LNCaP clone FGC (cell line): Measurements from ENCODE around the gene BCL7B.
A peak's percentile ranks its signal among the peaks of the same experiment; 100 is the strongest.
"Not testable (repeated sequence)": the region's sequence is repeated elsewhere in the genome, so short reads cannot be mapped to it uniquely, and the experiment has no call there.

Experiments used
- DNase-seq: peaks from one replicate; pipeline ENCODE4 v3.0.0-alpha.2; 2011; ENCODE audit warnings: low read depth
- H3K4me3 ChIP-seq: 2 replicates; pipeline ENCODE4 v1.5.1; 2011; ENCODE audit warnings: mild to moderate bottlenecking, low read depth, low read length, control low read depth
- TF ChIP-seq, protein P1 (sequence below): IDR thresholded peaks from 2 replicates; pipeline ENCODE4 v1.5.1; 2012; ENCODE audit warnings: mild to moderate bottlenecking; ENCODE audit not compliant: control insufficient read depth, insufficient read depth; ENCODE audit errors: extremely low read depth

The BCL7B gene

DNA sequence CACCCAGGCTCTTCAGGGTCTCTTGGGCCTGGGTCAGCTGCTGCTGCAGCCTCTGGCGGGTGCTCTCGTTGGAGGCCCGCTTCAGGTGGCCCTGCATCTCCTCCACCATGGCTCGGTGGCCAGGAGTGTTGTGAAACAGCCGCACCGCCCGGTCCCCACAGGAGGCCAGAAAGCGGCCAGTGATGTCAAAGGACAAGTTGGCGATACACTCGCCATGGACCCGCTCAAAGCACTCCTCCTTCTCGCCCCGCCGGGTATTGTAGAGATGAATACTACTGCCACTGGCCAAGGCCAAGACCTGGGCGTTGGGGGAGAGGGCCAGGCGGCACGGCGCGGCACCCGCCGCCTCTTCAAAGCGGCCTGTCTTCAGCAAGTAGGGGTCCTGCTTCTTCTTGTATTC is 13.0 kb upstream of the BCL7B start:
- no peak overlapping the region for H3K4me3 ChIP-seq
- no peak for DNase-seq

DNA sequence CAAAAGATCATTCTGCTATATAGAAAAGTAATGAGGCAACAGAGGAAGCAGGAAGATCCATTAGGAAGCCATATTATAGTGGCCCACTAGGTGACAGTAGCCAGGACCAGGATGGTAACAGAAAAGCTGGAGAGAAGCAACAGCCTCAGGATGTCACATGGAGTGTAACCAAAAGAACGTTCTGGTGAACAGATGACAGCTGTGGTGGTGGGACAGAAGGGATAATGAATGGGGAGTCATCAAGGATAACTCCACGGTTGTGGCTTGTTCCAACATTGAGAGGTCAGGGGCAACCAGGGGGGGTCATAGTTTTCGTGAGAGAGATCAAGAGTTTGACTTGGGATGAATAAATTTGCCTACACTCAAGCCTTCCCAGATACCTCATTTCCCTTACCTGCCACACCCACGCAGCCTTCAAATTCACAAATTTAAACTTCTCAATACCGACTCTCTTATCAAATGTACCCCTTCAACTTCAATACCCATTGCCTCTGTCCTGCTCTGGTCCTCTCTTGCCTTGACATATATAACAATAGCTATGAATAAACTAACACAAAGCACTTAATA is 11.6 kb upstream of the BCL7B start:
- no peak overlapping the region for H3K4me3 ChIP-seq
- TF ChIP-seq, protein P1, sequence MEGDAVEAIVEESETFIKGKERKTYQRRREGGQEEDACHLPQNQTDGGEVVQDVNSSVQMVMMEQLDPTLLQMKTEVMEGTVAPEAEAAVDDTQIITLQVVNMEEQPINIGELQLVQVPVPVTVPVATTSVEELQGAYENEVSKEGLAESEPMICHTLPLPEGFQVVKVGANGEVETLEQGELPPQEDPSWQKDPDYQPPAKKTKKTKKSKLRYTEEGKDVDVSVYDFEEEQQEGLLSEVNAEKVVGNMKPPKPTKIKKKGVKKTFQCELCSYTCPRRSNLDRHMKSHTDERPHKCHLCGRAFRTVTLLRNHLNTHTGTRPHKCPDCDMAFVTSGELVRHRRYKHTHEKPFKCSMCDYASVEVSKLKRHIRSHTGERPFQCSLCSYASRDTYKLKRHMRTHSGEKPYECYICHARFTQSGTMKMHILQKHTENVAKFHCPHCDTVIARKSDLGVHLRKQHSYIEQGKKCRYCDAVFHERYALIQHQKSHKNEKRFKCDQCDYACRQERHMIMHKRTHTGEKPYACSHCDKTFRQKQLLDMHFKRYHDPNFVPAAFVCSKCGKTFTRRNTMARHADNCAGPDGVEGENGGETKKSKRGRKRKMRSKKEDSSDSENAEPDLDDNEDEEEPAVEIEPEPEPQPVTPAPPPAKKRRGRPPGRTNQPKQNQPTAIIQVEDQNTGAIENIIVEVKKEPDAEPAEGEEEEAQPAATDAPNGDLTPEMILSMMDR, result no peak
- no peak for DNase-seq

More for the DNA sequence above, 13.0 kb upstream of the BCL7B start:
- TF ChIP-seq, protein P1, result no peak

DNA sequence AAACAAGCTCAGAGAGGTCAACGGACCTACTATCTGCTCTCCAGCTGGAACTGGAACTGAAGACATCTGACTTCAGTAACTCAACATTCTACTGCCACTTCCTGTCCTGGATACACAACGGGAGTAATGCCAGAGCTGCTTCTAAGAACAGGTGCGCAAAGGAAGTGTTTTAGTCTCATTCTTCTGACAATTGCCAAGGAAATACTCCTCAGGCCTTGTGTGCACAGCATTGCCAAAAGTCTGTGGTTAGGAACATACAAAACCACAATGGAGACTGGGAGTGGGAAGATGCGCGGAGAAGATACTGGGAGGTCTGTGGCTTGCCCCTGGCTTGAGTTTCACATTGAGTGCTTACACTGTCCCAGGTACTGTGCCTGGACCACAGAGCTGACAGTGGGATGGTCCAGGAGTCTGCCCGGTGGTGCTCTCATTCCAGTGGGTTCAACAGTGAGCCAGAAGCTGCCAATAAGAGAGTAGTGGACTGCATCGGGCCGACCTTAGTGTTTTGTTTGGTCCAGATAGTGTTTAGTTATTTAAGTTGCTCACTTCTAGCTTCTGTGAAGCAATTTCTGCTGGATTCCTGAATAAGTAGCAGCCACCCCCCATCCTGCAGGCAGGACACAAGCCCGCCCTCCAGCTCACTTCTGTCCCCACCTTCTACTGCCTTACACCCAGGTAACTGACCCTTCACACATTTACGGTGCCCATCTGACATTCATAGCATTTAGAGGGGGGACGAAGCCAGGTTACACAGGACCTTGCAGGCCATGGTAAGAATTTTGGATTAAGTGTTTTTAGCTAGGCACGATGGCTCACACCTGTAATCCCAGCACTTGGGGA is 10.6 kb upstream of the BCL7B start:
- H3K4me3 ChIP-seq, result no peak overlapping the region
- TF ChIP-seq, protein P1, result no peak
- peak; percentile 46 for DNase-seq

DNA sequence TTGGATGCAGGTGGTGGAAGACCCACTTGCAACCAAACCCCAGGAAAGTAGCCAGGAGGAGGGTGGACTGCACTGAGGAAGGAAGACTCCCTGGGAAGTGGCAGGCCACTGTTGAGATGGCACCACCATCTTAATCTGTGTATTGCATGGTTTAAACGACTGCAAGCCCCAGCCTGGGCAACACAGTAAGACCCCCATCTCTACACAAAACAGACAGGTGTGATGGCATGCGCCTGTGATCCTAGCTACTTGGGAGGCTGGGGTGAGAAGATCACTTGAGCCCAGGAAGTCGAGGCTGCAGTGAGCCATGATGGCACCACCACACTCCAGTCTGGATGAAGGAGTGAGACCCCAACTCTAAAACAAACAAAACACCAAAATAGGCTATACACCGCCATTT is 9.7 kb upstream of the BCL7B start:
- H3K4me3 ChIP-seq, result no peak overlapping the region
- TF ChIP-seq, protein P1, result no peak
- no peak for DNase-seq

DNA sequence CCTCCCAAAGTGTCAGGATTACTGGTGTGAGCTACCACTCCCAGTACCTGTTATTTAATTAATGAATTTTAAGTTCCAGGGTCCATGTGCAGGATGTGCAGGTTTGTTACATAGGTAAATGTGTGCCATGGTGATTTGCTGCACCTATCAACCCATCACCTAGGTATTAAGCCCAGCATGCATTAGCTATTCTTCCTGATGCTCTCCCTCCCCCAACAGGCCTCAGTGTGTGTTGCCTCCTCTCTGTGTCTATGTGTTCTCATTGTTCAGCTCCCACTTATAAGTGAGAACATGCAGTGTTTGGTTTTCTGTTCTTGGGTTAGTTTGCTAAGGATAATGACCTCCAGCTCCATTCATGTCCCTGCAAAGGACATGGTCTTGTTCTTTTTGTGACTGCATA is 8.9 kb upstream of the BCL7B start:
- not testable (repeated sequence) for H3K4me3 ChIP-seq, DNase-seq

DNA sequence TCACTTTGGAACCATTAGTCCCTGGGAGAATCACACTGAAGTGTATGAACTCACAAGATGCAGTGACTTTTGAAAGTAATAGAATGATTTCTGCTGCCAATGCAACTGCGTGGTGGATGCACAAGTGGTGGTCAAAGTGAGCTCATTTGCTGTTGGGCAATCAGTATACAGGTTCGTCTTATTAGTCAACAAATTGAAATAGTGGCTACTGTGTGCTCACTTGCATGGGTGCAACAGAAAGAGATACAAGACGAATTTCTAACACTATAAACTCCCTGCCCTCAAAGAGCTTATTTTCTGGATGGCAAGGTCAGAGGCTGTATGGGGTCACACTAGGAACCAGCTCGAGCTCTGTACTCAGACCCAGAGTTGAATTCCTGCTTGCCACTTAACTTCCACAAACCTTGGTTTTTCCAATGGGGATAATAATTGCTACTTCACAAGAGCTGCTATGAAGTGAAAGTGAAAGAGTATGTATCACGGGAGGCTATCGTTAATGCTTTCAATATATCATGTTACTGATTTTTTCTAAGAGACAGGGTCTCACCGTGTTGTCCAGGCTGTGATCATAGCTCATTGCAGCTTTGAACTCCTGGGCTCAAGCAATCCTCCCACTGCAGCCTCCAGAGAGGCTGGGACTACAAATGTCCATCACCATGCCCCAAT is 8.3 kb upstream of the BCL7B start:
- TF ChIP-seq, protein P1, result no peak
- no peak overlapping the region for H3K4me3 ChIP-seq
- no peak for DNase-seq

DNA sequence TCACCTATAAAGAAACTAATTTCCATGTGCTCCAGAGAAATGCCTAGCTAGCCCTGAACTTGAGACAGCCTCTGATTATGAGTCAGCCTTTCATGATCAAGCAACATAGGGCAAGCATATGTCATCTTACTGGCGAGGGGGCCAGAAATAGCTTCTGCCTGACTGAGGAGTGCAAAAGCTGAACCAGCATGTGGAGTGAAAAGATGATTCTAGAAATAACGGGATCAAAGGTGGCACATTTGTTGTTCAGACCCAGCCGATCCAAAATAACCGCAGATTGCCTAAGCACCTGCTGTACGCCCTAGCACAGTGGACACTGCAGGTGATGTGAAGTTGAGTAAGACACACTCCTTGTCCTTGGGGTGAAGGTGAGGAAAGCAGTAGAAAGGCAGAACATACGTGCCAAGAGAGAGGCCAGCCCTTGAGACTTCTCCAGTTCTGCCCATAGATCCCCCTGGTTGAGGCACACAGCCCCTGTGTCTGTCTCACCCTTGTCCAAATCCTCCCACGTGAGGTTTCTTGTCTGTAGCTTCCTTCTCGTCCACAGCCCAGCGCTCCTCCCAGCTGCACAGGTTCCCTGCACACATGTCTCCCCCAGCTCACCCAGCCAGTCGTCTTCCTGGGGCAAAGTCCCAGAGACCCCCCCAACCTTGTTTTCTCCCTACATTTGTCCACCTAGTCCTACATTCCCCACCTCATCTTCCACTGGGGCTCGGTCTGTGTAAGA is 2.8 kb upstream of the BCL7B start:
- DNase-seq, result no peak
- no peak overlapping the region for H3K4me3 ChIP-seq
- TF ChIP-seq, protein P1, result no peak
